ENCODE measurements around the gene TRDN. TPM values are rescaled to one million over a fixed set of nuclear protein-coding genes. Genes with fewer than 3 reads are reported as not detected.
A peak's percentile ranks its signal among the peaks of the same experiment; 100 is the strongest.
"Not testable (repeated sequence)": the region's sequence is repeated elsewhere in the genome, so short reads cannot be mapped to it uniquely, and the experiment has no call there.

The TRDN gene
- total RNA-seq, 1 donor from 2014 or later = not detected

GRCh38 chr6:123323452-123324329 lies 313.1 kb downstream of the TRDN start:
- TF ChIP-seq CTCF (conservative IDR thresholded peaks at IDR 0.05; ENCODE audit: low read depth, low read length) = no peak
- DNase-seq (ENCODE audit: low read depth) = peak; percentile 18
- no peak overlapping the region for H3K4me3 ChIP-seq (ENCODE audit: low read depth, low read length)

GRCh38 chr6:123321020-123321419 lies 315.7 kb downstream of the TRDN start:
- no peak for TF ChIP-seq CTCF (conservative IDR thresholded peaks at IDR 0.05; ENCODE audit: low read depth, low read length)
- DNase-seq (ENCODE audit: low read depth) = no peak
- H3K4me3 ChIP-seq (ENCODE audit: low read depth, low read length) = no peak overlapping the region

GRCh38 chr6:123316733-123317323 lies 319.9 kb downstream of the TRDN start:
- no peak overlapping the region for H3K4me3 ChIP-seq (ENCODE audit: low read depth, low read length)
- no peak for TF ChIP-seq CTCF (conservative IDR thresholded peaks at IDR 0.05; ENCODE audit: low read depth, low read length)
- no peak for DNase-seq (ENCODE audit: low read depth)

- not testable (repeated sequence) for H3K4me3 ChIP-seq (ENCODE audit: low read depth, low read length); DNase-seq (ENCODE audit: low read depth)
Measured at GRCh38 chr6:123314459-123314858, 322.3 kb downstream of the TRDN start.

- H3K4me3 ChIP-seq (ENCODE audit: low read depth, low read length) = no peak overlapping the region
- no peak for TF ChIP-seq CTCF (conservative IDR thresholded peaks at IDR 0.05; ENCODE audit: low read depth, low read length)
- no peak for DNase-seq (ENCODE audit: low read depth)
Measured at GRCh38 chr6:123309130-123309529, 327.6 kb downstream of the TRDN start.

GRCh38 chr6:123306334-123306733 lies 330.4 kb downstream of the TRDN start:
- no peak for TF ChIP-seq CTCF (conservative IDR thresholded peaks at IDR 0.05; ENCODE audit: low read depth, low read length)
- no peak for DNase-seq (ENCODE audit: low read depth)

GRCh38 chr6:123295672-123296071 lies 341.1 kb downstream of the TRDN start:
- TF ChIP-seq CTCF (conservative IDR thresholded peaks at IDR 0.05; ENCODE audit: low read depth, low read length) = no peak
- DNase-seq (ENCODE audit: low read depth) = no peak
- H3K4me3 ChIP-seq (ENCODE audit: low read depth, low read length) = no peak overlapping the region

More at GRCh38 chr6:123306334-123306733, 330.4 kb downstream of the TRDN start:
- H3K4me3 ChIP-seq (ENCODE audit: low read depth, low read length) = no peak overlapping the region

Measured in epithelial cell of proximal tubule (primary cell).